Measurements from ENCODE around the gene RUFY2.

GRCh38 chr10:68371604-68372003 lies 35.5 kb downstream of the RUFY2 start:
- TF ChIP-seq POLR2A (IDR thresholded peaks at IDR 0.05; ENCODE audit: low read length): no peak
- no peak for TF ChIP-seq GATA1 (IDR thresholded peaks at IDR 0.05; ENCODE audit: low read depth, low read length)

Data from erythroblast (primary cell).